NT2/D1 (cell line): Measurements from ENCODE around the gene CHURC1.

Experiments
- YY1 ChIP-seq: IDR thresholded peaks from 2 replicates; pipeline ENCODE4 v1.6.1; 2011; ENCODE audit not compliant: insufficient read length, insufficient read depth
- ZNF274 ChIP-seq: IDR thresholded peaks from 2 replicates; pipeline ENCODE4 v1.6.1; 2011; ENCODE audit warnings: mild to moderate bottlenecking, low read depth, low read length

- TF ChIP-seq YY1, result no peak
- TF ChIP-seq ZNF274, result no peak
These were observed 35.2 kb upstream of the CHURC1 start for GRCh38 chr14:64878837-64879634.
